Erythroblast (primary cell): ENCODE measurements around the gene LRR1.

Experiments
- DNase-seq, 2 experiments: peaks; one replicate each; lab custom pipeline; 2025; lab: John Stamatoyannopoulos, UW
- GATA1 ChIP-seq: IDR thresholded peaks from 2 replicates; pipeline ENCODE4 v1.6.1; 2011; ENCODE audit warnings: low read depth, mild to moderate bottlenecking, control low read depth, low read length, moderate library complexity
- POLR2A ChIP-seq: IDR thresholded peaks from 2 replicates; pipeline ENCODE4 v1.6.1; 2011; ENCODE audit warnings: mild to moderate bottlenecking, low read length

LRR1 gene

DNA sequence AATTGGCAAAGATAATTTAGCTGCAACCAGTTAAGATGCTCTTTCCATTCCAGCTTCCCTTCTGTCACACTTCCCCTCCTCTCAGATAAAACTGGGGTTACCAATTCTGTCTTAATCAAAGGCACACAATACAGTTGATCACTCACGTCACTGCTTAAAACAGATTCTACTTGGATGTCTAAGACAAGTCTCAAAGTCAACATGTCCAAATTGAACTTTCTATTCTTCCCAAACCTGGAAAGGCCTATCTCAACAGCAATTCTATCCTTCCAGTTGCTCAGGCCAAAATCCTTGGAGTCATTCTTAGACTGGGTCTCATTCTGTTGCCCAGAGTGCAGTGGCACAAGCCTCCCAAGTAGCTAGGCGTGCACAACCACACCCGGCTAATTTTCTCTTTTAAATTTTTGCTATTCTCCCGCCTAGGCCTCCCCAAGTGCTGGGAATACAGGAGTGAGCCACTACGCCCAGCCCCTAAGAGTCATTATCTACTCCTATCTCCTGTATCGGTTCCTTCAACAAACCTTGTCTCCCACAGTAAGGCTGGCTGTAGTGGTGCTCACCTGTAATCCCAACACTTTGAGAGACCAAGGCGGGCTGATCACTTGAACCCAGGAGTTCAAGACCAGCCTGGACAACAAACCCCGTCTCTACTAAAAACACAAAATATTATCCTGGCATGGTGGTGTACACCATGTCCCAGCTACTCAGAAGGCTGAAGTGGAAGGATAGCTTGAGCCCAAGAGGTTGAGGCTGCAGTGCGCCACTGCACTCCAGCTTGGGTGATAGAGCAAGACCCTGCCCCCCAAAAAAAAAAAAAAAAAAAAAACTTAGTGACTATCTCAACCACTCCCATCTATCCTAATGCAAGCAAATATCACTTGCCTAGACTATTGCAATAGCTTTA, 17.3 kb upstream of the LRR1 start:
- TF ChIP-seq GATA1 (no peak), POLR2A (no peak)
- peak in 1 of 2 experiments; percentile 25 for DNase-seq

DNA sequence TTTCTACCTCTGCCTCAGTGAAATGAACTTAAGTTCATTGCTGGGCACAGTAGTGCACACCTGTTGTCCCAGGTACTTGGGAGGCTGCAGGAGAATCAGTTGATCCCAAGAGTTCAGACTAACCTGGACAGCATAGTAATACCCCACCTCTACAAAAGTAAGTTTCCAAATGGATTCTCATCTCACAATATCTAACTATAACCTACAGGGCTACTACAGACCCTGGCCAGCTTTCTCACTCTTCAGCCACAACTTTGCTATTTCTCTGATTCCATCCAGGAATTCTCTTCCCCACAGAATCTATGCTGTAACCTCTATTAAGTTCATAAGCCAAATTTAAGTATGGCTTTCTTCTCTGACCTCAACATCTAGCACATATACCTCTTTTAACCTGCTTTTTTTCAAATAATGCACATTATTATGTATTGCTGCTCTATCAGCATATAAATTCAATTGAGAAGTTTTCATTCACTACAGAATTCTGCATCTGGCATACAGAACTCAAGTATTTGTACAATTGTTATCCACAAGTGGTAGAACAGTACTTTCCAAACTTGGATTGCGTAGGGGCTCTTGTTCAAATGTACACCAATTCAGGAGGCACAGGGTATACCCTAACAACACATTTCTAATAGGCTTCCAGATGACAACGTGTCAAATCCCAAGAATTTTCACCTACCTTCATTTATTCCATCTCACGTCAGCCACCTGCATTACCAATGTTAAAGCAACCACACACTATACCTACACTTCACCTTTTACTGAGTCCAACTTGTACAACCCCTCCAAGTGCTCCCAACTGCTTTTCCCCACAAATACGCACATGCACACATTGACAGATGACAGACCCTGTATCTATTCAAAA, 16.4 kb upstream of the LRR1 start:
- DNase-seq, result no peak
- TF ChIP-seq GATA1 (no peak), POLR2A (peak; percentile 63)

DNA sequence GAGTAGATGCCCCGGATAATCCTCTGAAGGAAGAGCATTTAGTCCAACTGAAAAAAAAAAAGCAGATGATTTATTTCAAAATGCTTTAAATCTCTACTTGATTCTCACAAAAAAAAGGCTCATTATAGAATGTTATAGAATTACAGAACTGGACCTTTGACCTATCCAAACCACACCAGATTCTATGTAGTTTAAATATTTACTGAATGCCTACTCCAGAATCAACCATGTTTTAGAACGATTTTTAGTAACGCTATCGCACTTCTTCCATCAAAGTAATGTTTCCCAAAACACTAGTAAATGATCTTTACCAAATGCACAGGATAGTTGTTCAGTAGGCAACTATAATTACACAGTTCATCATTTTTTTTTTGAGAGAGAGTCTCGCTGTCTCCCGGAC, 15.1 kb upstream of the LRR1 start:
- TF ChIP-seq GATA1, result no peak
- TF ChIP-seq POLR2A, result no peak
- DNase-seq, result no peak

DNA sequence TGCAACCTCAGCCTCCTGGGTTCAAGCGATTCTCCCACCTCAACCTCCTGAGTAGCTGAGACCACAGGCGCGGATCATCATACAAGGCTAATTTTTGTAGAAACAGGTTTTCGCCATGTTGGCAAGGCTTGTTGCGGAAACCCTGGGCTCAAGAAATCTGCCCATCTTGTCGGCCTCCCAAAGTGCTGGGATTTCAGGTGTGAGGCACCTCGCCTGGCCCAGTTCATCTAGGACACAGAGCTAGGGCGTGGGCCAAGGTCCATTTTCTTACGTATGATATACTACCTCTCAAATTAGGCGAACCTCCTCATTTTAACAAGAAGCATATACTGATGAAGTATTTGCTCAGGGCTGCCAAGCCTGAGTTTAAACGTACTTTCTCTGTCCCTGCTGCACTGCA, 14.7 kb upstream of the LRR1 start:
- no peak for DNase-seq
- no peak for TF ChIP-seq GATA1

DNA sequence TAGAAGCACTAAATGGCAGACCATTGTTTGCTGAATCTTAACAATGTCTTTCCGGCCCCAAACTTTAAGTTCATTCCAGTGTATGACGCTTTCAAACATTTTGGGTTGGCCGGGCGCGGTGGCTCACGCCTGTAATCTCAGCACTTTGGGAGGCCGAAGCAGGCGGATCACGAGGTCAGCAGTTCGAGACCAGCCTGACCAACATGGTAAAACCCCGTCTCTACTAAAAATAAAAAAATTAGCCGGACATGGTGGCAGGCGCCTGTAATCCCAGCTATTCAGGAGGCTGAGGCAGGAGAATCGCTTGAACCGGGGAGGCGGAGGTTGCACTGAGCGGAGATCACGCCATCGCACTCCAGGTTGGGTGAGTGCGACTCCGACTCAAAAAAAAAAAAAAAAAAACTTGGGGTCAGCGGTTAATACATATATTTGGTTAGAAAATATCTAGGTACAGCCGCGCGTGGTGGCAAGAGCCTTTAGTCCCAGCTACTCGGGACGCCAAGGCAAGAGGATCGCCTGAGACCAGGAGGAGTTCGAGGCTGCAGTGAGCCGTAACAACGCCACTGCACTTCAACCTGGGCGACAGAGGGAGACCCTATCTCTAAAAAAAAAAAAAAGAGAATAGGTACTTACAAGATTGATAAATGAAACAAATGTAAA, 13.6 kb upstream of the LRR1 start:
- DNase-seq, result peak; percentile 40 to 68

DNA sequence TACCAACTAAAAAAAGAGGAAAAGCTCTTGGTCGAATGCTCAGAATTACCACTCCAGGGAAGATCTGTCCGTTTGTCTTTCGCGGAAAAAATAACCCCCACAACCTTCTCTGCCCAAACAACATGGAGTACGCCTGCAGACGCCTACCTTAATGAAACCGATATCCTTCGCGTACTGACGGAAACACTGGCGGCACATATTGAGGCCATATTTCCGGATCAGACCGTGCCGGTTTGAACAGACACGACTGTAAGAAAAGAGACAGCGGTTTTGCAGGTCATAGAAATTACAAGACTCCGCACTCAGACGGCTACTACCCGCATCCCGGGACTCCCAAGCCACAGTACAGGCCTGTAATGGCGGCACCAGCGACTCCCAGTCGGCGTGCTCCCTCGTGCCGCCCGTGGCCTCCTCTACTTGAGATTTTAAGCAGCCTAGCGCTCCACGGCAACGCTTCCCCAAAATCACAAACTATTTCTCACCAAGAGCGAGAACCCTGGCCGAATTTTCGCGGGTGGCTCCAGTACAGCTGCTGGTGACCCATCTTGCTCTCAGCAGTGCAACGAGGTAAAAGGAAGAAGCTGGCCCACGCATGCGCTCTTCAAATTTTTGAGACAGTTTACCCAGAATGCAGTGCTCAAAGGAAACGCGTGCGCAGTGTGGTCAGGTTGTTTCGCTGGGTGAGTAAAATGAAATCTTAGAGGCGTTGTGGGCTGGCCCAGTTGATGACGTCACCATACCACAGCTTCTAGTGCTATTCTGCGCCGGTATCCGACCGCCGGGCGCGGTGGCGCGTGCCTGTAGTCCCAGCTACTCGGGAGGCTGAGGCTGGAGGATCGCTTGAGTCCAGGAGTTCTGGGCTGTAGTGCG, 12.7 kb upstream of the LRR1 start, which contains the start of gene RPS29:
TSS of gene RPS29 (minus strand) at position 578 of the 870 bp plus-strand sequence. CDS start at position 544, 34 bp downstream.
- peak; percentile 98 for TF ChIP-seq POLR2A
- no peak for TF ChIP-seq GATA1
- DNase-seq, result peak; percentile 99 to 100

DNA sequence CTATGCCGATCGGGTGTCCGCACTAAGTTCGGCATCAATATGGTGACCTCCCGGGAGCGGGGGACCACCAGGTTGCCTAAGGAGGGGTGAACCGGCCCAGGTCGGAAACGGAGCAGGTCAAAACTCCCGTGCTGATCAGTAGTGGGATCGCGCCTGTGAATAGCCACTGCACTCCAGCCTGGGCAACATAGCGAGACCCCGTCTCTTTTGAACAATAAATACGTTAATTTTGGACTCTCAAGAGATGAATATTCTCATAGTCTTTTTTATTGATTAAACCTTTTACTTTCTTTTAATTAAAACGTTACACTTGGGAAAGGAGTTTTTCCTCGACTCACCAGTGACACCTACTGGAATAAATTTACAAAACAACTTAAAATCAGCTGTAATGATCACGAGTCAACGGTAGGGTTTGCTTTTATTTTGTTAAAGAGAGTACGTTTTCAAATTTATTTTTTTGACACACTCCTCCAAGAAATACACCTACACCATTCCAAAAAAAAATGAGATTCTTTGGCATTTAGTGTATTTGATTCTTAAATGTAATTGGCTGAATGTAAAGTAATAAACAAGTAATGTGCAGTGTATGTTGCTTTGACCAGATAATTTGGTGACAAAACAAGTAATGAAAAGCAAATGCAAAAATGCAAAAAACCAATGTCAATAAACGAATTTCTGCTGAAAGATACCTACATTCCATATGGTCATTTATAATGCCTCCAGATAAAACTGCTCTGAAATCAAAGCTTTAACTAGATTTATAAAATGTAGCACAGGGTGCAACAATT, 11.9 kb upstream of the LRR1 start:
- TF ChIP-seq GATA1 (no peak), POLR2A (no peak)
- DNase-seq, result peak; percentile 81 to 90

DNA sequence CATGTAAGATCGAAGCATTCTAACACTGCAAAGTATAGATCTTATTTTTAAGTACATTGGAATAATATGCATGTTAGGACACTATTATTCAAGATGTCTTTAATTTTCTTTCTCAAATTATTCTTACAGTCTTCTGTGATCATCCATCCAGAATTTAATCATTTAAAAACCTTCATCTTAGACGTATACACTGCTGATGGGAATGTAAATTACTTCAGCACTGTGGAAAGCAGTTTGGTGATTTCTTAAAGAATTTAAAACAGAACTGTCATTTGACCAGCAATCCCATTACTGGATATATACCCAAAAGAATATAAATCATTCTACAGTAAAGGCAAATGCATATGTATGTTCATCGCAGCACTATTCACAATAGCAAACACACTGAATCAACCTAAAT, 9.4 kb upstream of the LRR1 start:
- DNase-seq, result no peak
- TF ChIP-seq POLR2A, result no peak
- TF ChIP-seq GATA1, result no peak

DNA sequence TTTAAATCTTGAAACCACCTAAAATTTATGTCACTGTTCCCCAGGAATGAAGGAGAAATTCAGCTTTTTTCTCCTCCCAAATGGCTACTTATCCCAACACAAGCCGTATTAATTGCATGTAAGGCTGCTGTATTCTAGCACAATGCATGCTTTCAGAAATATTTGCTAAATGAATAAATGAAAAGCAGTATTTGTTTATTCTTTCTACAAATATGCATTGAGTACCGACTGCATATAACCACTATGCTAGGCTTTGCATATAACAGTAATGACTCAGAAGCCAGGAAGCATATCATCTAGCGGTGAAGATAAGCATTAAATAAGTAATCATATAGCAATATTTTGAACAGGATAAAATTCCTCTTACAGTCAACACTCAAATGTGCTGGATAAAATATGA, 5.7 kb upstream of the LRR1 start:
- no peak for TF ChIP-seq GATA1
- no peak for TF ChIP-seq POLR2A
- DNase-seq, result no peak

DNA sequence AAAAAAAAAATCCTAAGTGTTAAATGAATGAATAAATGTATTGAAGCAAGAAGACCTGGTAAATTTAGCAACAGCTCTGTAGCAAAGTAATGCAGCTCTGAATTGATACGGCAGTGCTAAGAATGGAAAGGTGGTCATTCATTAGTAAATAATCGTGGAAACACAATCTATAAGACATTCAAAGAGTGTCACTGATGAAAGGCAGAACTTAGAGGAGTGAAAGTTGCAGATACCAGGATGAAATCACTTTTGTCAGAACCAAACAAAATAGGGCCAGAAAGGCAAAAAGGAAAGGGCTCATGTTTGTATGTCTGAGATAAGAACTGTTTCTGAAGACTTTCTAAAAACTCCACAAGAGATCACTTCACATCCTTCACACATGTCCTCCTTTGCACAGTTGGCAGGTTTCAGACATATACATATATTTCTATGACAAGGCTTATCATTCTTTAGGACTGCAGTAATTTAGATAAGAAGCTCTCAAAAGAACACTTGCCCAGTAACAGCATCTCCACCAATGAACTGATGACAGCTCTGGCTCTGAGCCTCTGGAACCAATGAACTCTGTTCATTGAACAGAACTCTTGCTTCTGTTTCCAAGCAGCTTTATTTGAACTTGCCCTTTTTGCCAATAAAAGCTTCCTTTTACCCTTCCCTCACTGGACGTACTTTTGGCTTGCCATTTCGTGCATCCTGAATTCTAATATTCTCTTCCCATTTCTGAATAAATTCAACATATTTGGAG, 4.2 kb upstream of the LRR1 start:
- DNase-seq, result peak; percentile 89 to 96
- TF ChIP-seq POLR2A (peak; percentile 82), GATA1 (no peak)

DNA sequence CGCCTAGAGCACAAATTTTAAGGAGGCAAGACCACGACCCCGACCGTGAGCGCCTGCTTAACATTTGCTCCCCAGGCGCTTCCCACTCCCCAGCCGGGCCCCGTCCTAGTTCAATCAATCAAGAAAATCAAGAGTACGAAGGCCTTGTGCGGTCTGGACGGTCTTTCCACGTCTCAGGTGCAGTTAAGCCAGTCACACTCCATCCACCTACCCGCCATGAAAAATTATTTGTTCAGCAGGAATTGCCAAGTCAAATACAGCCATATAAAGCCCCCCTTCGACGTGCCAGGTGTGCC, 603 bp upstream of the LRR1 start:
- no peak for TF ChIP-seq POLR2A
- TF ChIP-seq GATA1, result no peak
- DNase-seq, result peak in 1 of 2 experiments; percentile 70

DNA sequence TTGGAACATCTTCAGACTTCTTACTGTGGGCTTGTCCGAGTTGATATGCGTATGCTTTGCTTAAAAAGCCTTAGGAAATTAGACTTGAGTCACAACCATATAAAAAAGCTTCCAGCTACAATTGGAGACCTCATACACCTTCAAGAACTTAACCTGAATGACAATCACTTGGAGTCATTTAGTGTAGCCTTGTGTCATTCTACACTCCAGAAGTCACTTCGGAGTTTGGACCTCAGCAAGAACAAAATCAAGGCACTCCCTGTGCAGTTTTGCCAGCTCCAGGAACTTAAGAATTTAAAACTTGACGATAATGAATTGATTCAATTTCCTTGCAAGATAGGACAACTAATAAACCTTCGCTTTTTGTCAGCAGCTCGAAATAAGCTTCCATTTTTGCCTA, 8.8 kb downstream of the LRR1 start:
- DNase-seq, result no peak
- TF ChIP-seq GATA1 (no peak), POLR2A (no peak)
